HL-60 (cell line): ENCODE measurements around the gene ROBO1.

Experiments used
- DNase-seq, 2 experiments: peaks; one replicate each; pipeline ENCODE4 v3.0.0-alpha.2; 2010 to 2020; ENCODE audit warnings: low read depth in 1 of 2, low spot score in 1 of 2
- H3K27ac ChIP-seq: fragments of 250-450 bp; sonication (Bioruptor Pico); replicated peaks from 2 replicates; pipeline ENCODE4 v1.5.1; 2020; ENCODE audit warnings: mild to moderate bottlenecking, moderate library complexity
- H3K27me3 ChIP-seq: fragments of 250-450 bp; sonication (Bioruptor Pico); 2 replicates; pipeline ENCODE4 v1.5.1; 2021; ENCODE audit warnings: mild to moderate bottlenecking, moderate library complexity; ENCODE audit not compliant: insufficient read depth, poor library complexity, severe bottlenecking
- H3K4me3 ChIP-seq: replicated peaks from 2 replicates; pipeline ENCODE4 v1.5.1; 2011; ENCODE audit warnings: mild to moderate bottlenecking, control low read depth, low read length; ENCODE audit not compliant: insufficient read depth
- GABPA ChIP-seq: IDR thresholded peaks from 2 replicates; pipeline ENCODE4 v1.6.1; 2012; ENCODE audit warnings: low read depth
- POLR2AphosphoS5 ChIP-seq: IDR thresholded peaks from 2 replicates; pipeline ENCODE4 v1.6.1; 2012; ENCODE audit warnings: low read depth
- SPI1 ChIP-seq: IDR thresholded peaks from 2 replicates; pipeline ENCODE4 v1.6.1; 2012; ENCODE audit warnings: low read depth, mild to moderate bottlenecking, borderline replicate concordance
- TF ChIP-seq, protein P1 (sequence below): IDR thresholded peaks from 2 replicates; pipeline ENCODE4 v1.6.1; 2012; ENCODE audit warnings: low read depth; ENCODE audit not compliant: insufficient replicate concordance
- TF ChIP-seq, protein P2 (sequence below): IDR thresholded peaks from one replicate; pipeline ENCODE4 v1.5.1; 2011; ENCODE audit warnings: low read length, control low read depth, inconsistent platforms; ENCODE audit not compliant: insufficient read depth

ROBO1 gene

DNA sequence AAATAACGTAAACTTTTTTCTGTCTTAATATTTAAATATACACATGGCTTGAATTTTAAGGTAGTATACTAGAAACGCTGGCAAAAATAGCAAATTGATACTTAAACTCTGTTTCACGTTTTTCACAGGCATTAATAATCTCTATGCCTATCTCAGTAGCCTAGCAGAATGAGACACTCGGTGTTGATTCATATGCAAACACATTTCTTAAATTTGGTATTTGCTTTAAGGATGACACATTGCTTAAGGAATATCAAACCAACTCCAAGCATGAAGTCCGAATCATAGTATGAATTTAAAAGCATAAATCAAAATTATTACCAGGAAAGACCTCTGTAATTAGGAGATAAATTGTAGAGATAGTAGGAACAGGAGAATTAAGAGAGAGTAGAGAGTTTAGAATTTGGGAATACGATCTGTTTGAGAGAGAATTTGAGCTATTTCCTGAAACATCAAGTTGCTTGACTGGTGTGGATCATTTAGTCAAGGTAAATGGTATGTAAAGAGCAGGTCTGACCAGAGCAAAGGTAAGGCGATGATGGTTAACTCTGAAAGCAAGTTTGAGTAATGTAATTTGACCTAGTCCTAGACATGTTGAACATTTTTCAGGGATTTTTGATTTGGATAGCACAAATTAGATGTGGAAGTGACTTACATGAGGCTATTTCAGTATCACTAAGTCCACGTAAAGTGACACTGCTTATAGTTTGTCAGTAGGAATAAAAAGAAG, 236.1 kb downstream of the ROBO1 start:
- TF ChIP-seq, protein P1, sequence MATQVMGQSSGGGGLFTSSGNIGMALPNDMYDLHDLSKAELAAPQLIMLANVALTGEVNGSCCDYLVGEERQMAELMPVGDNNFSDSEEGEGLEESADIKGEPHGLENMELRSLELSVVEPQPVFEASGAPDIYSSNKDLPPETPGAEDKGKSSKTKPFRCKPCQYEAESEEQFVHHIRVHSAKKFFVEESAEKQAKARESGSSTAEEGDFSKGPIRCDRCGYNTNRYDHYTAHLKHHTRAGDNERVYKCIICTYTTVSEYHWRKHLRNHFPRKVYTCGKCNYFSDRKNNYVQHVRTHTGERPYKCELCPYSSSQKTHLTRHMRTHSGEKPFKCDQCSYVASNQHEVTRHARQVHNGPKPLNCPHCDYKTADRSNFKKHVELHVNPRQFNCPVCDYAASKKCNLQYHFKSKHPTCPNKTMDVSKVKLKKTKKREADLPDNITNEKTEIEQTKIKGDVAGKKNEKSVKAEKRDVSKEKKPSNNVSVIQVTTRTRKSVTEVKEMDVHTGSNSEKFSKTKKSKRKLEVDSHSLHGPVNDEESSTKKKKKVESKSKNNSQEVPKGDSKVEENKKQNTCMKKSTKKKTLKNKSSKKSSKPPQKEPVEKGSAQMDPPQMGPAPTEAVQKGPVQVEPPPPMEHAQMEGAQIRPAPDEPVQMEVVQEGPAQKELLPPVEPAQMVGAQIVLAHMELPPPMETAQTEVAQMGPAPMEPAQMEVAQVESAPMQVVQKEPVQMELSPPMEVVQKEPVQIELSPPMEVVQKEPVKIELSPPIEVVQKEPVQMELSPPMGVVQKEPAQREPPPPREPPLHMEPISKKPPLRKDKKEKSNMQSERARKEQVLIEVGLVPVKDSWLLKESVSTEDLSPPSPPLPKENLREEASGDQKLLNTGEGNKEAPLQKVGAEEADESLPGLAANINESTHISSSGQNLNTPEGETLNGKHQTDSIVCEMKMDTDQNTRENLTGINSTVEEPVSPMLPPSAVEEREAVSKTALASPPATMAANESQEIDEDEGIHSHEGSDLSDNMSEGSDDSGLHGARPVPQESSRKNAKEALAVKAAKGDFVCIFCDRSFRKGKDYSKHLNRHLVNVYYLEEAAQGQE, result no peak
- TF ChIP-seq, protein P2, sequence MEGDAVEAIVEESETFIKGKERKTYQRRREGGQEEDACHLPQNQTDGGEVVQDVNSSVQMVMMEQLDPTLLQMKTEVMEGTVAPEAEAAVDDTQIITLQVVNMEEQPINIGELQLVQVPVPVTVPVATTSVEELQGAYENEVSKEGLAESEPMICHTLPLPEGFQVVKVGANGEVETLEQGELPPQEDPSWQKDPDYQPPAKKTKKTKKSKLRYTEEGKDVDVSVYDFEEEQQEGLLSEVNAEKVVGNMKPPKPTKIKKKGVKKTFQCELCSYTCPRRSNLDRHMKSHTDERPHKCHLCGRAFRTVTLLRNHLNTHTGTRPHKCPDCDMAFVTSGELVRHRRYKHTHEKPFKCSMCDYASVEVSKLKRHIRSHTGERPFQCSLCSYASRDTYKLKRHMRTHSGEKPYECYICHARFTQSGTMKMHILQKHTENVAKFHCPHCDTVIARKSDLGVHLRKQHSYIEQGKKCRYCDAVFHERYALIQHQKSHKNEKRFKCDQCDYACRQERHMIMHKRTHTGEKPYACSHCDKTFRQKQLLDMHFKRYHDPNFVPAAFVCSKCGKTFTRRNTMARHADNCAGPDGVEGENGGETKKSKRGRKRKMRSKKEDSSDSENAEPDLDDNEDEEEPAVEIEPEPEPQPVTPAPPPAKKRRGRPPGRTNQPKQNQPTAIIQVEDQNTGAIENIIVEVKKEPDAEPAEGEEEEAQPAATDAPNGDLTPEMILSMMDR, result no peak
- TF ChIP-seq SPI1, result no peak
- TF ChIP-seq POLR2AphosphoS5, result no peak
- no peak for TF ChIP-seq GABPA
- H3K27me3 ChIP-seq, result no peaks in the 10 kb centered on the region
- H3K4me3 ChIP-seq, result no peak overlapping the region
- no peak overlapping the region for H3K27ac ChIP-seq
- no peak for DNase-seq

DNA sequence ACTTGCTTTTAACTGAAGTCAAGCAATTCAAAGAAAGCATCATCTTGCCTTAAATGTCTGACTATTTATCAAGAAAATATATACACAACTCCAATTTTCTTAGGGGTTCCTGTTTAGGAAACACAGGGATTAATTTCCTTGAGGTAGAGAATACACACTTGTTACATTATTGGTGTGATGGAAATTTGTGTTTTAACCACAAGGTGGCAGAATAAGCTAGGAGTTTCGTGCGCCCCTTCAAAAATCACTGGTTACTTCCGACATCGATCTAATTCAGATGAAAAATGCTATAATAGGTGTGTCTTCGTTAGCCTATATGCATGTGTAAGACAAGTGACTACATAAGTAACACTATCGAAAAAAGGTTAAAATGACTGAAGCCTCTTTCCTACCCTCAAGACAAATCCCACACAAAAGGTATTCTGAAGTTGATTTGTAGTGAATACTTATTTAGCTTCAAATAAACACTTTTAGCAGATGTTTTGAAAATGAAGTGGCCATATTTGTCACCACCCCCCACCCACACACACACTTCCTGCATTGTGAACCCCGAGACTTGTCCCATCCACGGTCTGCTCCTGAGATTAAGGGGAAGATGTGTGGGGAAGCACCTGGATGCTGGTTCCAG, 246.5 kb downstream of the ROBO1 start:
- H3K27ac ChIP-seq, result no peak overlapping the region
- no peaks in the 10 kb centered on the region for H3K27me3 ChIP-seq
- peak; percentile 3 to 15 for DNase-seq
- no peak overlapping the region for H3K4me3 ChIP-seq
- TF ChIP-seq, protein P2, result peak; percentile 15
- no peak for TF ChIP-seq SPI1

DNA sequence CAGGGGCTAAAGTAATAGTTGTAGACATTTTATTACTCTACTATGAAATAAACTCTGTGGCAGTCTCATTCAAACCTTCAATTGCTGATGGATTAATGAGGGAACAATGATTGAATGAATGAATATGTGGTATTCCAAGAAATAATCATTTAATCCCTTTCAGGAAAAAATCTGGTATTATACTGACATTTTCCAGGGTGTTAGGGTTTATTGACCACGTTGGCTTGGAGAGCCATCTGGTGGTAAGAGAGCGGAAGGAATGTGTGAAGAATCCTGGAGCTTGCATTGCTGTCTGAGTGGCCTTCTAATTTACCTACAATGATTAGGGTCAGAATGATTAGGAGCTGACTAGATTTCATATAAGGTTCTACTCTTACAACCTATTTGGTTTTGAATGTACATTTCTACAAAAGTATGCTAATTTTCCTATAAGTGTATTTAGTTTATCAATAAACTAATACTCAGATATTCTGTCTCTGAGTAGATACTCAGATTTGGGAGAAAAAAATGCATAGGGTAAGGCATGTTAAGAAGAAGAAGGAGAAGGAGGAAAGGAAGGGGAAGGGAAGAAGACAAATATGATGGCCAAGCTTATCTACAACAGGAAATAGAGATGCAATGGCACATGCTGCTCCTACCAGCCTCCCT, 249.9 kb downstream of the ROBO1 start:
- TF ChIP-seq SPI1 (no peak), GABPA (no peak), POLR2AphosphoS5 (no peak)
- TF ChIP-seq, protein P1, result no peak
- TF ChIP-seq, protein P2, result peak; percentile 8
- no peaks in the 10 kb centered on the region for H3K27me3 ChIP-seq
- H3K4me3 ChIP-seq, result no peak overlapping the region
- peak in 1 of 2 experiments; percentile 5 for DNase-seq
- H3K27ac ChIP-seq, result no peak overlapping the region
